Transverse colon (tissue), 4 donors: ENCODE measurements around the gene SCD5. TPM values are rescaled to one million over a fixed set of nuclear protein-coding genes. Genes with fewer than 3 reads are reported as not detected.

ENCODE experiments used
- DNase-seq: peaks from one replicate; pipeline ENCODE4 v3.0.0-alpha.2; 2019
- H3K27ac ChIP-seq, 4 donors: fragments of 200-600 bp; sonication (generic); 2 replicates each; pipeline ENCODE4 v1.5.1; 2016 to 2018; ENCODE audit warnings: inconsistent platforms in 4 of 4
- H3K27me3 ChIP-seq: fragments of 200-600 bp; sonication (generic); 2 replicates; pipeline ENCODE4 v1.5.1; 2017; ENCODE audit warnings: inconsistent platforms
- H3K36me3 ChIP-seq, 4 donors: fragments of 200-600 bp; sonication (generic); 2 replicates each; pipeline ENCODE4 v1.5.1; 2017 to 2019; ENCODE audit warnings: inconsistent platforms in 4 of 4
- H3K4me1 ChIP-seq, 4 donors: fragments of 200-600 bp; sonication (generic); 2 replicates each; pipeline ENCODE4 v1.5.1; 2017 to 2020; ENCODE audit warnings: inconsistent platforms in 4 of 4
- H3K4me3 ChIP-seq, 4 donors: fragments of 200-600 bp; sonication (generic); 1 replicate in 1 of 4; 2 replicates in 3 of 4; pipeline versions ENCODE4 v1.5.1 to v1.6.1; 2017 to 2019; ENCODE audit warnings: inconsistent platforms in 4 of 4
- H3K9me3 ChIP-seq, 2 donors: fragments of 200-600 bp; sonication (generic); 2 replicates each; pipeline ENCODE4 v1.5.1; 2017 to 2019; ENCODE audit warnings: inconsistent platforms in 2 of 2
- CTCF ChIP-seq, 5 experiments: fragments of 200-600 bp in 3 of 5; fragments of 450-650 bp in 2 of 5; sonication (generic) in 3 of 5; IDR thresholded peaks; 1 replicate in 2 of 5; 2 replicates in 3 of 5; pipeline ENCODE4 v1.5.1; 2016 to 2017; ENCODE audit warnings: antibody characterized with exemption in 5 of 5, inconsistent platforms in 3 of 5, mild to moderate bottlenecking in 2 of 5, moderate library complexity in 1 of 5
- EP300 ChIP-seq: sonication (generic); formaldehyde crosslinking; IDR thresholded peaks from one replicate; pipeline ENCODE4 v1.6.1; 2017; ENCODE audit warnings: antibody characterized with exemption, low read depth
- POLR2A ChIP-seq: fragments of 450-650 bp; IDR thresholded peaks from one replicate; pipeline ENCODE4 v1.6.1; 2016; ENCODE audit warnings: antibody characterized with exemption, mild to moderate bottlenecking, moderate library complexity
- POLR2AphosphoS5 ChIP-seq, 3 donors: sonication (generic); formaldehyde crosslinking; IDR thresholded peaks; one replicate each; pipeline ENCODE4 v1.6.1; 2016; ENCODE audit warnings: antibody characterized with exemption in 3 of 3
- WGBS, 2 donors: methylation state at CpG; one replicate each; pipeline ENCODE4 v1.1.5; 2018; ENCODE audit warnings: low coverage in 1 of 2; 5-methylcytosine and 5-hydroxymethylcytosine counted together
- in situ Hi-C, 4 donors: fragments of 200-750 bp; cut with MboI; loops; one replicate each; pipeline versions ENCODE4 v1.15.0 to v1.15.1; 2017; ENCODE audit warnings: low sequenced_read_pairs in 3 of 4, low pct_ligation_motif_present in 1 of 4, low pct_unique_long_range_greater_than_20kb in 1 of 4
- intact Hi-C: fragments of 100-400 bp; cut with DNase I; formaldehyde crosslinking; loops from one replicate; pipeline ENCODE4 v1.15.1; 2023; ENCODE audit warnings: low total_unique reads
- total RNA-seq, 4 donors: library from RNA; depleted of rRNA; stranded (reverse); fragments of >200 nt; gene quantifications; one replicate each; pipeline ENCODE4 v1.1.0, GENCODE V29; 2016

Gene SCD5
- total RNA-seq, 4 donors from 2014 or later = 1.5 to 7.5 (median 3.5) TPM

- no peaks in the 10 kb centered on the region for H3K27me3 ChIP-seq
- 70% methylated on average over 4 to 12 of the region's 12 CpGs for WGBS, 2 donors
- no peak overlapping the region for H3K27ac ChIP-seq
- DNase-seq = no peak
- no peaks in the 10 kb centered on the region for H3K9me3 ChIP-seq
- H3K36me3 ChIP-seq = no peaks in the 10 kb centered on the region
- in situ Hi-C loops = no loop called here
- no peaks in the 10 kb centered on the region for H3K4me1 ChIP-seq
- intact Hi-C loops = no loop called here
- H3K4me3 ChIP-seq = no peak overlapping the region
- TF ChIP-seq POLR2A (no peak), POLR2AphosphoS5 (IDR thresholded peaks at IDR 0.05) (no peak), EP300 (no peak), CTCF (IDR thresholded peaks at IDR 0.05) (no peak)
Measured at GRCh38 chr4:82715731-82716617, 82.6 kb downstream of the SCD5 start.

- WGBS, 2 donors = 94 to 96% methylated on average over 3 of the region's 3 CpGs
- intact Hi-C loops (no loop called here), in situ Hi-C loops (no loop called here)
- H3K36me3 ChIP-seq = no peaks in the 10 kb centered on the region
- no peaks in the 10 kb centered on the region for H3K4me1 ChIP-seq
- no peaks in the 10 kb centered on the region for H3K27me3 ChIP-seq
- no peak overlapping the region for H3K27ac ChIP-seq
- no peaks in the 10 kb centered on the region for H3K9me3 ChIP-seq
- no peak overlapping the region for H3K4me3 ChIP-seq
- TF ChIP-seq POLR2AphosphoS5 (IDR thresholded peaks at IDR 0.05) = no peak
- no peak for TF ChIP-seq POLR2A
- no peak for TF ChIP-seq EP300
- TF ChIP-seq CTCF (IDR thresholded peaks at IDR 0.05) = no peak
- DNase-seq = no peak
Measured at GRCh38 chr4:82713856-82714255, 84.7 kb downstream of the SCD5 start.

- no peak for DNase-seq
- intact Hi-C loops (no loop called here), in situ Hi-C loops (no loop called here)
- WGBS, 2 donors = 80 to 92% methylated on average over 1 to 5 of the region's 5 CpGs
- TF ChIP-seq POLR2AphosphoS5 (IDR thresholded peaks at IDR 0.05) = no peak
- TF ChIP-seq CTCF (IDR thresholded peaks at IDR 0.05) = no peak
- TF ChIP-seq POLR2A = no peak
- no peak for TF ChIP-seq EP300
- no peaks in the 10 kb centered on the region for H3K27me3 ChIP-seq
- no peaks in the 10 kb centered on the region for H3K4me1 ChIP-seq
- no peak overlapping the region for H3K4me3 ChIP-seq
- H3K27ac ChIP-seq = no peak overlapping the region
- H3K9me3 ChIP-seq = no peaks in the 10 kb centered on the region
- no peaks in the 10 kb centered on the region for H3K36me3 ChIP-seq
Measured at GRCh38 chr4:82712561-82712960, 86.0 kb downstream of the SCD5 start.

GRCh38 chr4:82711158-82711785, 87.3 kb downstream of the SCD5 start:
- no peaks in the 10 kb centered on the region for H3K36me3 ChIP-seq
- DNase-seq = no peak
- H3K27me3 ChIP-seq = no peaks in the 10 kb centered on the region
- H3K4me1 ChIP-seq = peaks cover 0 to 9% (median 0%) of the 10 kb centered on the region in 4 donors
- no peak overlapping the region for H3K4me3 ChIP-seq
- in situ Hi-C loops (no loop called here), intact Hi-C loops (no loop called here)
- TF ChIP-seq POLR2A (no peak), POLR2AphosphoS5 (IDR thresholded peaks at IDR 0.05) (no peak), CTCF (IDR thresholded peaks at IDR 0.05) (no peak), EP300 (no peak)
- 95 to 100% methylated on average over 3 to 7 of the region's 7 CpGs for WGBS, 2 donors
- H3K9me3 ChIP-seq = no peaks in the 10 kb centered on the region
- H3K27ac ChIP-seq = no peak overlapping the region
